Neural progenitor cell (in vitro differentiated cells): ENCODE measurements around the gene WSB2. TPM values are rescaled to one million over a fixed set of nuclear protein-coding genes. Genes with fewer than 3 reads are reported as not detected.

Source experiments
- DNase-seq: peaks from one replicate; pipeline ENCODE4 v3.0.0-alpha.2; 2016; ENCODE audit warnings: low spot score
- H2AFZ ChIP-seq: fragments of 200-600 bp; sonication (generic); replicated peaks from 2 replicates; pipeline ENCODE4 v1.6.1; 2016; ENCODE audit warnings: antibody characterized with exemption
- H3F3A ChIP-seq: fragments of 200-600 bp; sonication (generic); 2 replicates; pipeline ENCODE4 v1.6.1; 2016; ENCODE audit warnings: antibody characterized with exemption, low read depth
- H3K27ac ChIP-seq: fragments of 200-600 bp; sonication (generic); 2 replicates; pipeline ENCODE4 v1.5.1; 2016; ENCODE audit warnings: mild to moderate bottlenecking
- H3K27me3 ChIP-seq: fragments of 200-600 bp; sonication (generic); 2 replicates; pipeline ENCODE4 v1.6.1; 2016; ENCODE audit warnings: mild to moderate bottlenecking, moderate library complexity
- H3K36me3 ChIP-seq: fragments of 200-600 bp; sonication (generic); 2 replicates; pipeline ENCODE4 v1.5.1; 2016
- H3K4me1 ChIP-seq: fragments of 200-600 bp; sonication (generic); 2 replicates; pipeline ENCODE4 v1.6.1; 2016; ENCODE audit warnings: mixed run types
- H3K4me2 ChIP-seq: fragments of 200-600 bp; sonication (generic); 2 replicates; pipeline ENCODE4 v1.6.1; 2016
- H3K4me3 ChIP-seq: fragments of 200-600 bp; sonication (generic); 2 replicates; pipeline ENCODE4 v1.5.1; 2016
- H3K79me2 ChIP-seq: fragments of 200-600 bp; sonication (generic); 2 replicates; pipeline ENCODE4 v1.6.1; 2016; ENCODE audit warnings: low read depth
- H3K9ac ChIP-seq: fragments of 200-600 bp; sonication (generic); 2 replicates; pipeline ENCODE4 v1.6.1; 2016
- H3K9me3 ChIP-seq: fragments of 200-600 bp; sonication (generic); 2 replicates; pipeline ENCODE4 v1.5.1; 2016; ENCODE audit warnings: low read depth
- H4K20me1 ChIP-seq: fragments of 200-600 bp; sonication (generic); 2 replicates; pipeline ENCODE4 v1.6.1; 2016; ENCODE audit warnings: low read depth
- H3K27ac Mint-ChIP-seq: 3 replicates; pipeline ENCODE4 v1.8.0; 2021; ENCODE audit warnings: mixed read lengths
- H3K27me3 Mint-ChIP-seq: 2 replicates; pipeline ENCODE4 v1.8.0; 2022; ENCODE audit warnings: low read depth, mild to moderate bottlenecking, inconsistent platforms, moderate library complexity, mixed read lengths; ENCODE audit not compliant: insufficient read depth
- H3K36me3 Mint-ChIP-seq: 3 replicates; pipeline ENCODE4 v1.8.0; 2021; ENCODE audit warnings: mixed read lengths
- H3K4me1 Mint-ChIP-seq: 3 replicates; pipeline ENCODE4 v1.8.0; 2021; ENCODE audit warnings: mixed read lengths
- H3K4me3 Mint-ChIP-seq: 3 replicates; pipeline ENCODE4 v1.8.0; 2021; ENCODE audit warnings: mild to moderate bottlenecking, moderate library complexity, mixed read lengths
- H3K9me3 Mint-ChIP-seq: 3 replicates; pipeline ENCODE4 v1.8.0; 2020; ENCODE audit warnings: mixed read lengths
- EZH2 ChIP-seq: fragments of 200-600 bp; sonication (generic); IDR thresholded peaks from 2 replicates; pipeline ENCODE4 v1.6.1; 2017; ENCODE audit warnings: antibody characterized with exemption, mild to moderate bottlenecking, moderate library complexity
- EZH2phosphoT487 ChIP-seq: fragments of 200-600 bp; sonication (generic); IDR thresholded peaks from 2 replicates; pipeline ENCODE4 v1.6.1; 2017; ENCODE audit warnings: antibody characterized with exemption
- total RNA-seq: library from RNA; depleted of rRNA; stranded (reverse); fragments of >200 nt; gene quantifications from 2 replicates; pipeline ENCODE4 v1.2.3, GENCODE V29; 2015; ENCODE audit warnings: low replicate concordance
- TF ChIP-seq, protein P1 (sequence below): fragments of 200-600 bp; sonication (generic); IDR thresholded peaks from 2 replicates; pipeline ENCODE4 v1.5.1; 2017; ENCODE audit warnings: antibody characterized with exemption, mild to moderate bottlenecking

The WSB2 gene
- 21.2 and 26.0 TPM in 2 replicates for total RNA-seq

DNA sequence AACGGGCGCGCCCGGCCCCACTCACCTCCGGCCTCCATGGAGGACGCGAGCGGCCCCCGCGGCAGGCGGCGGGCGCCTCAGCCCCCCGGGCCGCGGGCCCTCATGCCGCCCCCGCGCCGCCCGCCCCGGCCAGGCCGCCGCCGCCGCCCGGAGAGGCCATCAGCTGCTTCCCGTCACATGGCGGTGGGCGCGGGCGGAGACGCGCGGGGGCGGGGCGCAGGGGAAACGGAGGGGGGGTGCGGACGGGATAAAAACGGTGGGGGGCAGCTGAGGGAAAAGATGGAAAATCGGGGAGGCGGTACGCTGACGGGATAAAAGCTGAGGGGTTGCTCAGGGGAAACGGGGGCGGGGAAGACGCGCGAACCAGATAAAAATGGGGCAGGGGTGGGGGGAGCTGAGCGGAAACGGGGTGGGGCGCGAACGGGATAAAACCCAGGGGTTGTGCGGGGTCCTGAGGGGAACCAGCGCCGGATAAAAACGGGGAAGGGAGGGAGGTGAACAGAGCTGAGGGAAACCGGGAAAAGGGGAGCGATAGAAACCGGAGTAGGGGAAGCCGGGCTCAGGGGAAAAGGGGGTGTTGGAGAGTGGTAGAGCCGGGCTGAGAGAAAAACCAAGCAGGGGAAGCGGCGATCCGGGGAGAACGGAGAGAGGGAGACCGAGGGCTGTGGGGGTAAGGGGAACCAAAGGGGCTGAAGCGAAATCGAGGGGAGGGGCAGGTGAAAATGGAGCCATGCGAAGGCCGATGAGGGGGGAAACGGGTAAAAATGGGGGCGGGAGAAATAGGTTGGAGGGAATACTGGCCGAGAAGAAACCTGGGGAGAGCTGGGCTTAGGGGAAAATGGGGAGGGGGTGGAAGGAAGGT is at the start of gene WSB2:
Gene WSB2, minus strand, starts transcription at position 169 of the 862 bp plus-strand sequence. Its CDS starts 131 bp downstream, at position 38.
- H3K27ac Mint-ChIP-seq: peak within 1 kb of the TSS; percentile 74
- peaks cover 55% of the 10 kb centered on the region for H3F3A ChIP-seq
- no peaks in the 10 kb centered on the region for H3K9me3 Mint-ChIP-seq
- peak within 1 kb of the TSS; percentile 8 for H3K27ac ChIP-seq
- peak within 1 kb of the TSS; percentile 90 for H3K4me2 ChIP-seq
- peaks cover 29% of the 10 kb centered on the region for H3K4me1 Mint-ChIP-seq
- H3K36me3 Mint-ChIP-seq: peaks cover 5% of the 10 kb centered on the region
- DNase-seq: peak; percentile 64
- peak within 1 kb of the TSS; percentile 20 for H2AFZ ChIP-seq
- TF ChIP-seq, protein P1, sequence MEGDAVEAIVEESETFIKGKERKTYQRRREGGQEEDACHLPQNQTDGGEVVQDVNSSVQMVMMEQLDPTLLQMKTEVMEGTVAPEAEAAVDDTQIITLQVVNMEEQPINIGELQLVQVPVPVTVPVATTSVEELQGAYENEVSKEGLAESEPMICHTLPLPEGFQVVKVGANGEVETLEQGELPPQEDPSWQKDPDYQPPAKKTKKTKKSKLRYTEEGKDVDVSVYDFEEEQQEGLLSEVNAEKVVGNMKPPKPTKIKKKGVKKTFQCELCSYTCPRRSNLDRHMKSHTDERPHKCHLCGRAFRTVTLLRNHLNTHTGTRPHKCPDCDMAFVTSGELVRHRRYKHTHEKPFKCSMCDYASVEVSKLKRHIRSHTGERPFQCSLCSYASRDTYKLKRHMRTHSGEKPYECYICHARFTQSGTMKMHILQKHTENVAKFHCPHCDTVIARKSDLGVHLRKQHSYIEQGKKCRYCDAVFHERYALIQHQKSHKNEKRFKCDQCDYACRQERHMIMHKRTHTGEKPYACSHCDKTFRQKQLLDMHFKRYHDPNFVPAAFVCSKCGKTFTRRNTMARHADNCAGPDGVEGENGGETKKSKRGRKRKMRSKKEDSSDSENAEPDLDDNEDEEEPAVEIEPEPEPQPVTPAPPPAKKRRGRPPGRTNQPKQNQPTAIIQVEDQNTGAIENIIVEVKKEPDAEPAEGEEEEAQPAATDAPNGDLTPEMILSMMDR: no peak
- TF ChIP-seq EZH2phosphoT487 (no peak), EZH2 (no peak)
- peak within 1 kb of the TSS; percentile 22 for H3K9ac ChIP-seq
- H3K79me2 ChIP-seq: peaks cover 52% of the 10 kb centered on the region
- H3K27me3 ChIP-seq: no peaks in the 10 kb centered on the region
- no peaks in the 10 kb centered on the region for H3K36me3 ChIP-seq
- H3K27me3 Mint-ChIP-seq: peaks cover 3% of the 10 kb centered on the region
- H3K4me3 ChIP-seq: peak within 1 kb of the TSS; percentile 81
- H3K9me3 ChIP-seq: no peaks in the 10 kb centered on the region
- H3K4me3 Mint-ChIP-seq: peak within 1 kb of the TSS; percentile 90
- peaks cover 17% of the 10 kb centered on the region for H3K4me1 ChIP-seq
- peaks cover 12% of the 10 kb centered on the region for H4K20me1 ChIP-seq

DNA sequence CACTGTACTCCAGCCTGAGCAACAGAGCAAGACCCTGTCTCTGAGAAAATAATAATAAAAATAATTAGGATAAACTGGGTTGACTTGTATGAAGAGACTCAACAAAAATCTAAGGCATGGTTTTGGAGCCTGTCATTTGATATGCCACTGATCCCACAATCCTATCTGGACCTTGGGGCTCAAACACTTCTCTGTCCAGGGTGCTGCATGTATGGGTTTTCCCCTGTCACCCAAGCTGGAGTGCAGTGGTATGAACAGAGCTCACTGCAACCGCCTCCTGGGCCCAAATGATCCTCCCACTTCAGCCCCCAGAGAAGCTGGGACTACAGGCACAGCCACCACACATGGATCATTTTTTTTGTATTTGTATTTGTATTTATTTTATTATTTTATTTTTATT is 48.1 kb upstream of the WSB2 start:
- Histone ChIP-seq H4K20me1 (no peaks in the 10 kb centered on the region), H3K36me3 (no peaks in the 10 kb centered on the region), H3K79me2 (no peaks in the 10 kb centered on the region), H3K4me2 (no peak overlapping the region), H3K9me3 (no peaks in the 10 kb centered on the region), H3K27me3 (no peaks in the 10 kb centered on the region), H3F3A (peaks cover 12% of the 10 kb centered on the region), H3K9ac (no peak overlapping the region), H3K27ac (no peak overlapping the region), H2AFZ (no peak overlapping the region), H3K4me3 (no peak overlapping the region), H3K4me1 (no peaks in the 10 kb centered on the region)
- no peaks in the 10 kb centered on the region for H3K36me3 Mint-ChIP-seq
- DNase-seq: no peak
- H3K4me3 Mint-ChIP-seq: no peak overlapping the region
- H3K27me3 Mint-ChIP-seq: peaks cover 7% of the 10 kb centered on the region
- no peak overlapping the region for H3K27ac Mint-ChIP-seq
- no peaks in the 10 kb centered on the region for H3K9me3 Mint-ChIP-seq
- TF ChIP-seq EZH2phosphoT487 (no peak), EZH2 (no peak)
- TF ChIP-seq, protein P1: no peak
- H3K4me1 Mint-ChIP-seq: peaks cover 5% of the 10 kb centered on the region

DNA sequence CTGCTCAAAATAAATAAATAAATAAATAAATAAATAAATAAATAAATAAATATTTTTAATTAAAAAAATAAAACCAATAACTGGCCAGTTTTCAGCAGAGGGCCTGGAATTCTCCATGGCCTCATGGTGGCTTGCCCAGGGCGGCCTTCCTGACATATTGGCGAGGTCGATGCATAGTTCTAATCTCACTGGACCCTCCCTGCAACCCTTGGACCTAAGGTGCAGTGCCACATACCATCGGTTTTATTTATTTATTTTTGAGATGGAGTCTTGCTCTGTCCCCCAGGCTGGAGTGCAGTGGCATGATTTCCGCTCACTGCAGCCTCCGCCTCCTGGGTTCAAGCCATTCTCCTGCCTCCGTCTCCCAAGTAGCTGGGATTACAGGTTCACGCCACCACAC is 46.7 kb upstream of the WSB2 start:
- no peak for TF ChIP-seq EZH2phosphoT487
- TF ChIP-seq, protein P1: no peak
- no peak for TF ChIP-seq EZH2
- H3K4me3 ChIP-seq: no peak overlapping the region
- Mint-ChIP-seq H3K27me3 (peaks cover 10% of the 10 kb centered on the region), H3K9me3 (no peaks in the 10 kb centered on the region), H3K4me1 (peaks cover 9% of the 10 kb centered on the region), H3K36me3 (no peaks in the 10 kb centered on the region), H3K27ac (no peak overlapping the region), H3K4me3 (no peak overlapping the region)
- H3K9me3 ChIP-seq: no peaks in the 10 kb centered on the region
- H4K20me1 ChIP-seq: no peaks in the 10 kb centered on the region
- H3K9ac ChIP-seq: no peak overlapping the region
- H3K4me2 ChIP-seq: no peak overlapping the region
- H3K27ac ChIP-seq: no peak overlapping the region
- no peaks in the 10 kb centered on the region for H3K36me3 ChIP-seq
- H3K27me3 ChIP-seq: no peaks in the 10 kb centered on the region
- H3F3A ChIP-seq: peaks cover 25% of the 10 kb centered on the region
- no peak for DNase-seq
- H2AFZ ChIP-seq: no peak overlapping the region
- H3K79me2 ChIP-seq: no peaks in the 10 kb centered on the region
- no peaks in the 10 kb centered on the region for H3K4me1 ChIP-seq
